K562 (cell line): ENCODE data around the gene PIN4. TPM values are rescaled to one million over a fixed set of nuclear protein-coding genes. Genes with fewer than 3 reads are reported as not detected.
"Not testable (repeated sequence)": the region's sequence is repeated elsewhere in the genome, so short reads cannot be mapped to it uniquely, and the experiment has no call there.

Experiments used
- ATAC-seq: fragments of 200-7000 bp; cut with Tn5 transposase; 3 replicates; pipeline ENCODE4 v1.9.1; 2020; ENCODE audit warnings: moderate library complexity
- BruUV-seq: library from RNA; stranded (reverse); fragments of 400-500 nt; replicated peaks from 2 replicates; lab custom pipeline; 2021; lab: Mats Ljungman, UMichigan
- CTCF ChIA-PET: fragments of 300-600 bp; formaldehyde crosslinking; extraction: SDS; loops from one replicate; lab custom pipeline; 2021; ENCODE audit warnings: low intra/inter-chr PET ratio; lab: Yijun Ruan, JAX
- POLR2A ChIA-PET: fragments of 300-600, 350-650 bp; sonication (Branson Sonifier 250); formaldehyde crosslinking; extraction: SDS; loops from one replicate; lab custom pipeline; 2021; ENCODE audit warnings: antibody characterized with exemption, inconsistent platforms; lab: Yijun Ruan, JAX
- DNase-seq, 4 experiments: peaks; one replicate each; pipeline versions ENCODE4 v3.0.0 to v3.0.0-alpha.2; 2011 to 2018; ENCODE audit warnings: low spot score in 3 of 4, mixed read lengths in 3 of 4; ENCODE audit errors: extremely low read depth in 1 of 4
- FAIRE-seq: peaks from 2 replicates; lab custom pipeline; 2011; peaks lifted over from hg19 to GRCh38; lab: Jason Lieb, UNC
- H2AFZ ChIP-seq: 2 replicates; pipeline ENCODE4 v1.6.0; 2011; ENCODE audit warnings: low read depth, low read length, control low read depth, inconsistent platforms
- H3K27ac ChIP-seq: fragments of 200-600 bp; 3 replicates; pipeline ENCODE4 v1.8.0; 2011; ENCODE audit warnings: low read depth, mild to moderate bottlenecking, control low read depth, inconsistent platforms, low read length, moderate library complexity, mixed read lengths; ENCODE audit errors: extremely low read depth
- H3K27me3 ChIP-seq, 2 experiments: fragments of 300-600 bp in 1 of 2; 2 replicates in 1 of 2; 3 replicates in 1 of 2; pipeline versions ENCODE4 v1.6.0 to v1.8.0; 2011; ENCODE audit warnings: inconsistent platforms in 2 of 2, low read length in 2 of 2, mild to moderate bottlenecking in 1 of 2, mixed read lengths in 1 of 2, moderate library complexity in 1 of 2; ENCODE audit not compliant: control insufficient read depth in 2 of 2, insufficient read depth in 2 of 2
- H3K36me3 ChIP-seq: fragments of 300-600 bp; 3 replicates; pipeline ENCODE4 v1.8.0; 2011; ENCODE audit warnings: mild to moderate bottlenecking, low read length, inconsistent platforms; ENCODE audit not compliant: control insufficient read depth, insufficient read depth
- H3K4me1 ChIP-seq, 2 experiments: fragments of 200-600 bp in 1 of 2; replicated peaks in 1 of 2; 2 replicates in 1 of 2; 3 replicates in 1 of 2; pipeline versions ENCODE4 v1.5.1 to v1.8.0; 2011; ENCODE audit warnings: inconsistent platforms in 2 of 2, low read length in 2 of 2, mild to moderate bottlenecking in 1 of 2, mixed read lengths in 1 of 2, moderate library complexity in 1 of 2; ENCODE audit not compliant: control insufficient read depth in 2 of 2, insufficient read depth in 2 of 2
- H3K4me2 ChIP-seq: 2 replicates; pipeline ENCODE4 v1.6.1; 2011; ENCODE audit warnings: low read length, control low read depth, inconsistent platforms, mixed read lengths; ENCODE audit not compliant: insufficient read depth
- H3K4me3 ChIP-seq: fragments of 200-600 bp; sonication (generic), shearing (Covaris generic); 2 replicates; pipeline ENCODE4 v1.5.1; 2016; ENCODE audit warnings: control low read depth, inconsistent platforms
- H3K79me2 ChIP-seq: fragments of 200-600 bp; 3 replicates; pipeline ENCODE4 v1.8.0; 2011; ENCODE audit warnings: low read length, inconsistent platforms; ENCODE audit not compliant: control insufficient read depth, insufficient read depth
- H3K9ac ChIP-seq, 2 experiments: 2 replicates each; pipeline versions ENCODE4 v1.6.0 to v1.6.1; 2011; ENCODE audit warnings: low read depth in 2 of 2, low read length in 2 of 2, control low read depth in 1 of 2, inconsistent platforms in 1 of 2, mild to moderate bottlenecking in 1 of 2, mixed read lengths in 1 of 2; ENCODE audit not compliant: insufficient read depth in 1 of 2
- H3K9me1 ChIP-seq: one replicate; pipeline ENCODE4 v1.6.0; 2011; ENCODE audit warnings: inconsistent platforms, mild to moderate bottlenecking, low read length, moderate library complexity; ENCODE audit not compliant: control insufficient read depth, insufficient read depth
- H3K9me3 ChIP-seq: replicated peaks from 2 replicates; pipeline ENCODE4 v1.5.1; 2011; ENCODE audit warnings: low read depth, low read length, inconsistent platforms; ENCODE audit not compliant: control insufficient read depth, insufficient read depth
- H4K20me1 ChIP-seq: replicated peaks from 2 replicates; pipeline ENCODE4 v1.6.1; 2011; ENCODE audit warnings: low read length, inconsistent platforms, mixed read lengths; ENCODE audit not compliant: control insufficient read depth, insufficient read depth
- DNMT1 ChIP-seq: fragments of 450-650 bp; IDR thresholded peaks from 2 replicates; pipeline ENCODE4 v1.6.1; 2016; ENCODE audit warnings: antibody characterized with exemption, mild to moderate bottlenecking
- YY1 ChIP-seq, 3 experiments: IDR thresholded peaks; 2 replicates each; pipeline ENCODE4 v1.6.1; 2011; ENCODE audit warnings: low read length in 2 of 3, mild to moderate bottlenecking in 2 of 3, moderate library complexity in 2 of 3, borderline replicate concordance in 1 of 3, control low read depth in 1 of 3, low read depth in 1 of 3; ENCODE audit not compliant: insufficient read depth in 3 of 3, insufficient replicate concordance in 2 of 3, control insufficient read depth in 1 of 3, insufficient read length in 1 of 3; ENCODE audit errors: extremely low read depth in 1 of 3
- ZNF146 ChIP-seq: IDR thresholded peaks from one replicate; pipeline ENCODE4 v1.6.1; 2018; ENCODE audit warnings: missing compliant biosample characterization; ENCODE audit not compliant: unreplicated experiment
- ZZZ3 ChIP-seq: fragments of 450-650 bp; IDR thresholded peaks from 2 replicates; pipeline ENCODE4 v1.6.1; 2016; ENCODE audit warnings: antibody characterized with exemption, mild to moderate bottlenecking, moderate library complexity
- WGBS: fragments of 100-300 bp; shearing (Covaris generic); methylation state at CpG from one replicate; pipeline ENCODE4 v1.1.6; 2016; ENCODE audit warnings: low coverage, mixed read lengths; ENCODE audit not compliant: insufficient coverage; ENCODE audit errors: missing lambda C conversion rate; 5-methylcytosine and 5-hydroxymethylcytosine counted together
- in situ Hi-C: fragments of 300-500 bp; cut with MboI; formaldehyde crosslinking; loops from 4 replicates; pipeline ENCODE4 v1.15.0; 2018; ENCODE audit warnings: inconsistent platforms, mixed read lengths
- intact Hi-C: fragments of 100-400 bp; cut with micrococcal nuclease; formaldehyde crosslinking; loops from 2 replicates; pipeline ENCODE4 v1.14.2; 2022
- polyA plus RNA-seq, 8 experiments: library from polyadenylated mRNA; depleted of rRNA in 4 of 8; stranded (reverse) in 5 of 8; unstranded in 3 of 8; fragments of >200 nt; fragmentation: Nextera tagmentation in 2 of 8; fragmentation: Illumina TruSeq in 1 of 8; extraction: Ambion mirVana in 2 of 8; extraction: Trizol in 1 of 8; gene quantifications; 2 replicates each; pipeline versions ENCODE4 v1.2.1 to v1.2.3, GENCODE V29; 2011 to 2014; ENCODE audit warnings: inconsistent platforms in 1 of 8, missing spikeins in 1 of 8
- total RNA-seq, 7 experiments: library from RNA; depleted of rRNA in 6 of 7; stranded (reverse); fragments of >200 nt in 6 of 7; fragmentation: Illumina TruSeq in 2 of 7; extraction: Trizol in 2 of 7; gene quantifications; 2 replicates each; pipeline versions ENCODE4 v1.2.1 to v1.2.3, GENCODE V29; 2011 to 2021; ENCODE audit warnings: low replicate concordance in 1 of 7

Gene PIN4
- total and polyA plus RNA-seq, 9 of the 15 experiments (the other 6 are each of a cell fraction or from before 2014, with no cell fraction given), result 10.0 to 132 (median 45.6) TPM

DNA sequence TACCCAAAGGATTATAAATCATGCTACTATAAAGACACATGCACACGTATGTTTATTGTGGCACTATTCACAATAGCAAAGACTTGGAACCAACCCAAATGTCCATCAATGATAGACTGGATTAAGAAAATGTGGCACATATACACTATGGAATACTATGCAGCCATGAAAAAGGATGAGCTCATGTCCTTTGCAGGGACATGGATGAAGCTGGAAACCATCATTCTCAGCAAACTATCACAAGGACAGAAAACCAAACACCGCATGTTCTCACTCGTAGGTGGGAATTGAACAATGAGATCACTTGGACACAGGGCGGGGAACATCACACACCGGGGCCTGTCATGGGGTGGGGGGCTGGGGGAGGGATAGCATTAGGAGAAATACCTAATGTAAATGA, 5.3 kb upstream of the PIN4 start:
- in situ Hi-C loops, FAIRE-seq, H4K20me1 ChIP-seq, H3K9me1 ChIP-seq, H3K79me2 ChIP-seq, H3K4me2 ChIP-seq, DNase-seq, BruUV-seq, H3K9me3 ChIP-seq, H3K9ac ChIP-seq, H3K27ac ChIP-seq, ATAC-seq, H2AFZ ChIP-seq, H3K4me3 ChIP-seq, POLR2A ChIA-PET, H3K27me3 ChIP-seq, H3K4me1 ChIP-seq, intact Hi-C loops, CTCF ChIA-PET, H3K36me3 ChIP-seq: not testable (repeated sequence)
- TF ChIP-seq ZNF146, result peak; percentile 34
- WGBS, result no CpG with 5 or more reads among the region's 5 CpGs

DNA sequence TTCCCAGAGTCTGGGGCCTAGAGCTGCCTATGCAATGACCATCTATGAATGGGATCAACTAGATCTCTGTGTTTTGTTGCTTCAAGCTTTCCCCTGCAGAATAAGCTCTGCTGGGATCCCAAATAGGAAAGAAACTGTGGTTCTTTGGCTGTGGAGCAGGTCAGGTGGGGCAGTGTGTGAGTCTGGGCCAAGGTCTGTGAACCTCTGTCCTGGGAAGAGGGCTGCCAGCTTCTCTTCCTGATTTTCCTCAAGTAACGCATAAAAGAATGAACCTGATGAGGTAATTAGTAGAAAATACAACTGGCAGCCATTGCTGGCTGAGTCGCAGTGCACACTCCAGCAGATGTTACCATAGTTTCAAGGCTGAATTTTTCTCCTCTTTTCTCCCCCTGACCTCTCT, 4.6 kb upstream of the PIN4 start:
- Histone ChIP-seq H4K20me1 (no peaks in the 10 kb centered on the region), H3K27ac (no peak overlapping the region), H3K4me2 (no peak overlapping the region), H3K4me1 (peaks cover 0 to 7% of the 10 kb centered on the region in 2 experiments; a peak in 3 of 5 replicates), H3K79me2 (peaks cover 4% of the 10 kb centered on the region), H3K36me3 (no peaks in the 10 kb centered on the region), H3K9ac (no peak overlapping the region), H3K4me3 (no peak overlapping the region)
- BruUV-seq, result no TSS peak
- WGBS, result 100% methylated on average over 1 of the region's 2 CpGs
- CTCF ChIA-PET, result no interaction called here
- ATAC-seq (no peak), FAIRE-seq (no peak), DNase-seq (no peak)
- intact Hi-C loops, result no loop called here
- peak in 1 of 3 experiments; percentile 9 for TF ChIP-seq YY1 (IDR thresholded peaks at IDR 0.05; ENCODE audit: borderline replicate concordance in 1 of 3, control insufficient read depth in 1 of 3, extremely low read depth in 1 of 3, insufficient read depth in 3 of 3, insufficient read length in 1 of 3, insufficient replicate concordance in 2 of 3, low read depth in 1 of 3, low read length in 2 of 3)
- TF ChIP-seq DNMT1, result no peak
- no peak for TF ChIP-seq ZZZ3
- TF ChIP-seq, all 486 proteins: peak for 1
- Histone ChIP-seq H3K27me3 (no peaks in the 10 kb centered on the region), H3K9me1 (no peaks in the 10 kb centered on the region), H2AFZ (no peak overlapping the region), H3K9me3 (no peaks in the 10 kb centered on the region)
- in situ Hi-C loops, result no loop called here
- POLR2A ChIA-PET, result interaction anchor here (0.6 kb wide), 1 partner anchor 19 kb away, joined by 3 read pairs; no protein-coding TSS in a partner anchor
